Astrocyte (in vitro differentiated cells and primary cell): Measurements from ENCODE around the gene TTLL9.

Experiments used
- CTCF ChIP-seq: IDR thresholded peaks from 2 replicates; pipeline ENCODE4 v1.5.1; 2011; ENCODE audit warnings: low read depth, mild to moderate bottlenecking, inconsistent platforms, low read length, moderate library complexity; ENCODE audit not compliant: insufficient read depth
- EZH2 ChIP-seq: IDR thresholded peaks from 2 replicates; pipeline ENCODE4 v1.6.1; 2012; ENCODE audit warnings: mild to moderate bottlenecking, low read length, inconsistent platforms; ENCODE audit not compliant: insufficient read depth

DNA sequence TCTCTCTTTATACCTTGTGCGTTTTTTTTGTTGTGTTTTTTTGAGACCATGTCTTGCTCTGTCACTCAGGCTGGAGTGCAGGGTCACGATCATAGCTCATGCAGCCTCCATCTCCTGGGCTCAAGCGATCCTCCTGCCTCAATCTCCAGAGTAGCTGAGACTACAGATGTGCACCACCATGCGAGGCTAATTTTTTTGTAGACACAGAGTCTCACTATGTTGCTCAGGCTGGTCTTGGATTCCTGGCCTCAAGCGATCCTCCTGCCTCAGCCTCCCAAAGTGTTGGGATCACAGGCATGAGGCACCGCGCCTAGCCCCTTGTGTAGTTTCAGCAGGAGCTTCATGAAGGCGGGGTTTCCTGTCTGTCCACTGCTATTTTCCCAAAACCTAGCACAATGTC, 54.1 kb downstream of the TTLL9 start:
- TF ChIP-seq CTCF, result no peak
- TF ChIP-seq EZH2, result no peak
